C4-2B (cell line): Measurements from ENCODE around the gene SH3PXD2B.

ENCODE experiments used
- CTCF ChIP-seq: fragments of 450-650 bp; conservative IDR thresholded peaks from 2 replicates; pipeline ENCODE4 v1.5.1; 2017; ENCODE audit warnings: mild to moderate bottlenecking
- ZFX ChIP-seq: fragments of 450-650 bp; IDR thresholded peaks from 2 replicates; pipeline ENCODE4 v1.6.1; 2017

- TF ChIP-seq CTCF, result no peak
- TF ChIP-seq ZFX, result no peak
Measured at GRCh38 chr5:172469697-172470096, 15.4 kb upstream of the SH3PXD2B start.
